Ovary (tissue), 9 donors: Measurements from ENCODE around the gene EXOC2. TPM values are rescaled to one million over a fixed set of nuclear protein-coding genes. Genes with fewer than 3 reads are reported as not detected.

Experiments
- DNase-seq, 5 donors: peaks; one replicate each; pipeline ENCODE4 v3.0.0-alpha.2; 2019 to 2020
- H3K27ac ChIP-seq, 2 donors: fragments of 200-600 bp; one replicate each; pipeline versions ENCODE4 v1.5.1 to v1.8.0; 2019 to 2022
- H3K27me3 ChIP-seq: fragments of 200-600 bp; one replicate; pipeline ENCODE4 v1.8.0; 2022
- H3K36me3 ChIP-seq: fragments of 200-600 bp; sonication (generic); one replicate; pipeline ENCODE4 v1.5.1; 2019
- H3K4me1 ChIP-seq: one replicate; pipeline ENCODE4 v1.8.1; 2013; ENCODE audit warnings: mild to moderate bottlenecking, moderate library complexity; ENCODE audit not compliant: insufficient read depth
- H3K4me3 ChIP-seq: fragments of 200-600 bp; sonication (generic); one replicate; pipeline ENCODE4 v1.5.1; 2017
- H3K9me3 ChIP-seq, 2 donors: fragments of 200-600 bp in 1 of 2; sonication (generic) in 1 of 2; one replicate each; pipeline versions ENCODE4 v1.5.1 to v1.8.1; 2013 to 2019; ENCODE audit warnings: mild to moderate bottlenecking in 1 of 2, moderate library complexity in 1 of 2
- EP300 ChIP-seq: sonication (generic); formaldehyde crosslinking; IDR thresholded peaks from one replicate; pipeline ENCODE4 v1.6.1; 2017; ENCODE audit warnings: antibody characterized with exemption
- POLR2A ChIP-seq: fragments of 450-650 bp; IDR thresholded peaks from one replicate; pipeline ENCODE4 v1.6.1; 2017; ENCODE audit warnings: antibody characterized with exemption, mild to moderate bottlenecking, moderate library complexity
- WGBS, 3 donors: extraction: QIAGEN DNeasy Blood & Tissue Kit in 1 of 3; methylation state at CpG; one replicate each; pipeline versions ENCODE4 v1.1.5 to v1.1.7; 2013 to 2017; 5-methylcytosine and 5-hydroxymethylcytosine counted together
- intact Hi-C, 4 donors: fragments of 100-400 bp; cut with DNase I; formaldehyde crosslinking; loops; one replicate each; pipeline versions ENCODE4 v1.11.0 to v1.15.1; 2022 to 2023
- polyA plus RNA-seq, 2 donors: library from polyadenylated mRNA; stranded (reverse); fragments of 200-250 nt in 1 of 2; fragments of 350-450 nt in 1 of 2; fragmentation: Illumina TruSeq in 1 of 2; extraction: RNeasy Lipid Tissue Mini Kit (QIAGEN cat#74804) in 1 of 2; gene quantifications; one replicate each; pipeline ENCODE4 v1.2.3, GENCODE V29; 2013 to 2014
- total RNA-seq, 7 donors: library from RNA; depleted of rRNA in 2 of 7; stranded (reverse); fragments of >200 nt in 2 of 7; fragmentation: NEBNext Ultra II Directional in 3 of 7; extraction: Animal tissue kit (Norgen Biotek cat#: 25700) in 3 of 7; gene quantifications; one replicate each; pipeline versions ENCODE4 v1.1.0 to v1.2.4, GENCODE V29; 2016 to 2023
- TF ChIP-seq, protein P1 (sequence below), 3 donors: fragments of 450-650 bp in 2 of 3; fragments of 200-600 bp in 1 of 3; IDR thresholded peaks; one replicate each; pipeline versions ENCODE4 v1.5.1 to v1.8.0; 2016 to 2022; ENCODE audit warnings: antibody characterized with exemption in 3 of 3, mild to moderate bottlenecking in 1 of 3
- donor health status: DM: no; HTN: no; CAD: no; lungs with moderate emphysema.
- donor health status: DM: no; HTN: no; CAD: no.
- donor health status: Bipolar disorder and iron deficiency.
- donor health status: DM: yes; HTN: yes; CAD: no.
- donor health status: DM: no; HTN: no; CAD: no.
- donor health status: DM: yes; HTN: yes; CAD: no.

The EXOC2 gene
- total and polyA plus RNA-seq, 9 donors = 7.5 to 17.3 (median 14.2) TPM

DNA sequence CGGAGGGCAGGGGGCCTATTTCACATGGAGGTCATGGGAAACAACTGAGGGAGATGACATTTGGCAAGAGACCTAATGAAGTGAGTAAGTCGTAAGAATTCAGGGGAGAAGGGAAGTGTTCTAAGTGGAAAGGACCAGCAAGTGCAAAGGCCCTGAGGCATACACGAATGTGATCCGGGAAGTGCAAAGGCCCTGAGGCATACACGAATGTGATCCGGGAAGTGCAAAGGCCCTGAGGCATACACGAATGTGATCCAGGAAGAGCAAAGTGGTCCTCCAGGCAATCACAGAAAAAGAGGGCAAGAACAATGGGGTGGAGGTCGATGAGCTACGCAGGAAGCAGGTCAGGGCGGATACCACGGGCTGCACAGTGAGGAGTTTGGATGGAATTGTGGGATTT is 24.2 kb upstream of the EXOC2 start:
- 93 to 96% (median 94%) methylated on average over 11 of the region's 11 CpGs for WGBS, 3 donors
- no peaks in the 10 kb centered on the region for H3K36me3 ChIP-seq
- H3K9me3 ChIP-seq = no peaks in the 10 kb centered on the region
- intact Hi-C loops = no loop called here
- H3K27me3 ChIP-seq = no peaks in the 10 kb centered on the region
- no peak overlapping the region for H3K27ac ChIP-seq
- H3K4me3 ChIP-seq = no peak overlapping the region
- H3K4me1 ChIP-seq = no peaks in the 10 kb centered on the region
- DNase-seq = no peak
- TF ChIP-seq EP300 (no peak), POLR2A (no peak)
- TF ChIP-seq, protein P1, sequence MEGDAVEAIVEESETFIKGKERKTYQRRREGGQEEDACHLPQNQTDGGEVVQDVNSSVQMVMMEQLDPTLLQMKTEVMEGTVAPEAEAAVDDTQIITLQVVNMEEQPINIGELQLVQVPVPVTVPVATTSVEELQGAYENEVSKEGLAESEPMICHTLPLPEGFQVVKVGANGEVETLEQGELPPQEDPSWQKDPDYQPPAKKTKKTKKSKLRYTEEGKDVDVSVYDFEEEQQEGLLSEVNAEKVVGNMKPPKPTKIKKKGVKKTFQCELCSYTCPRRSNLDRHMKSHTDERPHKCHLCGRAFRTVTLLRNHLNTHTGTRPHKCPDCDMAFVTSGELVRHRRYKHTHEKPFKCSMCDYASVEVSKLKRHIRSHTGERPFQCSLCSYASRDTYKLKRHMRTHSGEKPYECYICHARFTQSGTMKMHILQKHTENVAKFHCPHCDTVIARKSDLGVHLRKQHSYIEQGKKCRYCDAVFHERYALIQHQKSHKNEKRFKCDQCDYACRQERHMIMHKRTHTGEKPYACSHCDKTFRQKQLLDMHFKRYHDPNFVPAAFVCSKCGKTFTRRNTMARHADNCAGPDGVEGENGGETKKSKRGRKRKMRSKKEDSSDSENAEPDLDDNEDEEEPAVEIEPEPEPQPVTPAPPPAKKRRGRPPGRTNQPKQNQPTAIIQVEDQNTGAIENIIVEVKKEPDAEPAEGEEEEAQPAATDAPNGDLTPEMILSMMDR (IDR thresholded peaks at IDR 0.05) = no peak

GRCh38 chr6:715709-716491 is 23.0 kb upstream of the EXOC2 start:
- Histone ChIP-seq H3K27me3 (no peaks in the 10 kb centered on the region), H3K27ac (no peak overlapping the region), H3K9me3 (no peaks in the 10 kb centered on the region), H3K36me3 (no peaks in the 10 kb centered on the region), H3K4me1 (no peaks in the 10 kb centered on the region), H3K4me3 (no peak overlapping the region)
- DNase-seq = no peak
- TF ChIP-seq EP300 (no peak), POLR2A (no peak)
- TF ChIP-seq, protein P1 (IDR thresholded peaks at IDR 0.05) = no peak
- intact Hi-C loops = no loop called here
- 50 to 64% (median 58%) methylated on average over 13 of the region's 13 CpGs for WGBS, 3 donors

DNA sequence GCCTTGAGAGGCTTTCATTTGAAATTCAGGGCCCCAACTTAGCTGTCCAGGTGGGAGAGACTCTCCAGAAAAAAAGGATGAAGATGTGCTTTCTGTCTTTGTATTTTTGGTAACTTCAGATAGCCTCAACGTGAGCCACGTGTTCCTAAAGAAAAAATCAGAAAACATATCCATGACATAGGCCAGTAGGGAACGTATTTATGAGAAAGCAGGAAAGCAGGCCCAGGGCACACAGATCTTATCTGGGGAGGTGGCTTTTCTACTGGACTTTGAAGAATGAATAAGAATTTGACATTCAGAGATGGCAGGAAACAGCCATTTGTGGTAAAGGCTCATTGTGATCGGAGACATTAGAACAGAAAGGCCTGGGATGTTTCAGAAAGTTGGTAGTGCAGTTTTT is 21.2 kb upstream of the EXOC2 start:
- H3K4me3 ChIP-seq = no peak overlapping the region
- no peaks in the 10 kb centered on the region for H3K36me3 ChIP-seq
- H3K27ac ChIP-seq = no peak overlapping the region
- intact Hi-C loops = no loop called here
- no peaks in the 10 kb centered on the region for H3K27me3 ChIP-seq
- no peaks in the 10 kb centered on the region for H3K4me1 ChIP-seq
- DNase-seq = no peak
- no peaks in the 10 kb centered on the region for H3K9me3 ChIP-seq
- WGBS, 3 donors = 86 to 88% (median 87%) methylated on average over 4 of the region's 4 CpGs
- TF ChIP-seq POLR2A (no peak), EP300 (no peak)
- TF ChIP-seq, protein P1 (IDR thresholded peaks at IDR 0.05) = no peak

GRCh38 chr6:713351-713750 is 20.4 kb upstream of the EXOC2 start:
- DNase-seq = no peak
- TF ChIP-seq, protein P1 (IDR thresholded peaks at IDR 0.05) = no peak
- TF ChIP-seq EP300 = no peak
- TF ChIP-seq POLR2A = no peak
- Histone ChIP-seq H3K9me3 (no peaks in the 10 kb centered on the region), H3K4me3 (no peak overlapping the region), H3K4me1 (no peaks in the 10 kb centered on the region), H3K27ac (no peak overlapping the region), H3K27me3 (no peaks in the 10 kb centered on the region), H3K36me3 (no peaks in the 10 kb centered on the region)
- intact Hi-C loops = no loop called here
- WGBS, 3 donors = 89 to 94% (median 92%) methylated on average over 5 of the region's 5 CpGs
